GM12878 (cell line): ENCODE data around the gene RTP5. TPM values are rescaled to one million over a fixed set of nuclear protein-coding genes. Genes with fewer than 3 reads are reported as not detected.

Source experiments
- ATAC-seq: fragments of 200-7000 bp; cut with Tn5 transposase; 3 replicates; pipeline ENCODE4 v1.9.1; 2020; ENCODE audit warnings: mild to moderate bottlenecking, moderate library complexity
- BruUV-seq: library from RNA; stranded (reverse); fragments of 400-500 nt; replicated peaks from 2 replicates; lab custom pipeline; 2021; lab: Mats Ljungman, UMichigan
- CTCF ChIA-PET: fragments of 300-600 bp; sonication (Branson Sonifier 250); formaldehyde crosslinking; extraction: SDS; loops from one replicate; lab custom pipeline; 2021; ENCODE audit warnings: inconsistent platforms; lab: Yijun Ruan, JAX
- POLR2A ChIA-PET: fragments of 350-600 bp; formaldehyde crosslinking; extraction: SDS; loops from one replicate; lab custom pipeline; 2021; ENCODE audit warnings: inconsistent platforms; lab: Charles Lee
- RAD21 ChIA-PET: fragments of 300-600 bp; sonication (Branson Sonifier 250); formaldehyde crosslinking; loops from one replicate; lab custom pipeline; 2023; ENCODE audit warnings: antibody characterized with exemption; ENCODE audit not compliant: unreplicated experiment; lab: Charles Lee
- SMC1A ChIA-PET: fragments of 300-600 bp; sonication (Branson Sonifier 250); formaldehyde crosslinking; loops from one replicate; lab custom pipeline; 2023; ENCODE audit not compliant: unreplicated experiment, uncharacterized antibody; lab: Charles Lee
- DNase-seq: peaks from one replicate; pipeline ENCODE4 v3.0.0-alpha.2; 2011; ENCODE audit warnings: low read depth, low spot score
- FAIRE-seq: peaks from 3 replicates; lab custom pipeline; 2011; peaks lifted over from hg19 to GRCh38; lab: Jason Lieb, UNC
- H2AFZ ChIP-seq: 2 replicates; pipeline ENCODE4 v1.6.0; 2011; ENCODE audit warnings: low read depth, low read length, control low read depth; ENCODE audit not compliant: control insufficient read depth
- H3K27ac ChIP-seq: 2 replicates; pipeline ENCODE4 v1.5.1; 2011; ENCODE audit warnings: control low read depth; ENCODE audit not compliant: control insufficient read depth, insufficient read depth
- H3K27me3 ChIP-seq, 2 experiments: replicated peaks in 1 of 2; 2 replicates each; pipeline versions ENCODE4 v1.6.0 to v1.6.1; 2011; ENCODE audit warnings: low read length in 1 of 2; ENCODE audit not compliant: control insufficient read depth in 2 of 2, insufficient read depth in 2 of 2
- H3K36me3 ChIP-seq, 2 experiments: 2 replicates each; pipeline ENCODE4 v1.5.1; 2011; ENCODE audit warnings: low read length in 1 of 2; ENCODE audit not compliant: control insufficient read depth in 2 of 2, insufficient read depth in 2 of 2
- H3K4me1 ChIP-seq: 2 replicates; pipeline ENCODE4 v1.6.1; 2011; ENCODE audit warnings: mild to moderate bottlenecking, low read length, moderate library complexity, mixed read lengths; ENCODE audit not compliant: control insufficient read depth, insufficient read depth
- H3K4me2 ChIP-seq: 2 replicates; pipeline ENCODE4 v1.6.0; 2011; ENCODE audit warnings: control low read depth; ENCODE audit not compliant: control insufficient read depth, insufficient read depth
- H3K4me3 ChIP-seq: fragments of 200-600 bp; sonication (generic); 2 replicates; pipeline ENCODE4 v1.5.1; 2016
- H3K79me2 ChIP-seq: 2 replicates; pipeline ENCODE4 v1.6.0; 2011; ENCODE audit warnings: low read length; ENCODE audit not compliant: control insufficient read depth, insufficient read depth
- H3K9ac ChIP-seq: 2 replicates; pipeline ENCODE4 v1.8.0; 2011; ENCODE audit warnings: low read length, control low read depth, mixed read lengths; ENCODE audit not compliant: control insufficient read depth, insufficient read depth
- H3K9me3 ChIP-seq: replicated peaks from 3 replicates; pipeline ENCODE4 v1.5.1; 2011; ENCODE audit warnings: mild to moderate bottlenecking, low read length; ENCODE audit not compliant: control insufficient read depth, insufficient read depth
- H4K20me1 ChIP-seq: 2 replicates; pipeline ENCODE4 v1.6.0; 2011; ENCODE audit not compliant: control insufficient read depth, insufficient read depth
- BACH1 ChIP-seq: fragments of 450-650 bp; IDR thresholded peaks from 2 replicates; pipeline ENCODE4 v1.6.1; 2017; ENCODE audit warnings: mild to moderate bottlenecking, borderline replicate concordance
- GATAD2B ChIP-seq: fragments of 450-650 bp; conservative IDR thresholded peaks from 2 replicates; pipeline ENCODE4 v1.6.1; 2017; ENCODE audit warnings: low read depth, mild to moderate bottlenecking, moderate library complexity
- HCFC1 ChIP-seq: fragments of 150-350 bp; IDR thresholded peaks from 2 replicates; pipeline ENCODE4 v1.6.1; 2014; ENCODE audit warnings: low read length
- ZBED1 ChIP-seq: IDR thresholded peaks from 2 replicates; pipeline ENCODE4 v1.6.1; 2016; ENCODE audit warnings: borderline replicate concordance
- ZNF384 ChIP-seq: IDR thresholded peaks from 2 replicates; pipeline ENCODE4 v1.6.1; 2012; ENCODE audit warnings: low read depth, mild to moderate bottlenecking, low read length, improper control_type of control experiment, borderline replicate concordance
- WGBS: methylation state at CpG from one replicate; pipeline ENCODE4 v1.1.6; 2016; ENCODE audit warnings: low lambda C conversion rate; ENCODE audit not compliant: insufficient replicate concordance, insufficient coverage; ENCODE audit errors: missing lambda C conversion rate; 5-methylcytosine and 5-hydroxymethylcytosine counted together
- in situ Hi-C: fragments of 300-500 bp; cut with MboI; formaldehyde crosslinking; loops from 9 replicates; pipeline ENCODE4 v1.14.3; 2018; ENCODE audit warnings: mixed read lengths
- intact Hi-C: fragments of 100-400 bp; cut with micrococcal nuclease; formaldehyde crosslinking; loops from one replicate; pipeline ENCODE4 v1.14.2; 2022; ENCODE audit not compliant: unreplicated experiment
- polyA plus RNA-seq, 11 experiments: library from polyadenylated mRNA; depleted of rRNA in 4 of 11; unstranded in 6 of 11; stranded (reverse) in 5 of 11; fragments of >200 nt; fragmentation: Nextera tagmentation in 4 of 11; fragmentation: Illumina TruSeq in 1 of 11; extraction: Ambion mirVana in 4 of 11; extraction: Trizol in 1 of 11; gene quantifications; 1 replicate in 1 of 11; 2 replicates in 10 of 11; pipeline versions ENCODE4 v1.2.1 to v1.2.3, GENCODE V29; 2011 to 2016; ENCODE audit warnings: inconsistent platforms in 2 of 11, missing spikeins in 2 of 11, low read depth in 1 of 11
- total RNA-seq, 4 experiments: library from RNA; depleted of rRNA in 3 of 4; stranded (reverse); fragments of >200 nt in 3 of 4; fragmentation: Illumina TruSeq in 1 of 4; extraction: Trizol in 1 of 4; gene quantifications; 2 replicates each; pipeline versions ENCODE4 v1.2.1 to v1.2.3, GENCODE V29; 2013 to 2021
- TF ChIP-seq, protein P1 (sequence below): fragments of 450-650 bp; formaldehyde crosslinking; IDR thresholded peaks from 2 replicates; pipeline ENCODE4 v1.5.0; 2022; ENCODE audit warnings: mild to moderate bottlenecking, missing genetic modification characterization
- TF ChIP-seq, protein P2 (sequence below): IDR thresholded peaks from 2 replicates; pipeline ENCODE4 v1.6.1; 2011; ENCODE audit warnings: borderline replicate concordance, low read depth, mild to moderate bottlenecking, moderate library complexity, mixed read lengths, low read length; ENCODE audit not compliant: insufficient read depth; ENCODE audit errors: extremely low read length
- TF ChIP-seq, protein P3 (sequence below): fragments of 450-650 bp; IDR thresholded peaks from 2 replicates; pipeline ENCODE4 v1.6.1; 2017; ENCODE audit warnings: antibody characterized with exemption, mild to moderate bottlenecking, moderate library complexity
- TF ChIP-seq, protein P4 (sequence below): IDR thresholded peaks from 2 replicates; pipeline ENCODE4 v1.6.1; 2012; ENCODE audit warnings: low read depth, low read length, improper control_type of control experiment
- TF ChIP-seq, protein P5 (sequence below): IDR thresholded peaks from 2 replicates; pipeline ENCODE4 v1.6.1; 2012; ENCODE audit warnings: low read length, inconsistent platforms

The RTP5 gene
- total and polyA plus RNA-seq, 10 of the 15 experiments (the other 5 are each of a cell fraction or from before 2014, with no cell fraction given) = 0.05 TPM; not detected in 9

DNA sequence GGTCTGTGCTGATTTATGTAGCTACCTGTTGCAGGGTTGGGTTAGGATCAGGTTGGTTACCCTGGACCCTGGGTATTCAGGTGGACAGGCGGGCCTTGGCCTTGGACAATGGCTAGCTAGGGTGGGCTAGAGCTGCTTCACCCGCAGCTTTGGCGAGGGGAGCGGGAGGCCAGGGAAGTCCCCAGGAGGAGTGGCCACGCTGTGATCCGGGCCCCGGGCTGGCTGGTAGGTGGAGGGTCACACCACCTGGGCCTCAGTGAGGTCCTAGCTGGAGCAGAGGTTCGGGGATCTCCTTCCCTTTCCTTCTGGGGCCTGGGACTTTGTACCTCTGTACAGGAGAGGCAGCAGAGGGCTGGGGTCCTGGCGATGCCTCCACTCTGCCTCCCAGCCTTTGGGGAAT is 9.8 kb downstream of the RTP5 start:
- no peak overlapping the region for H3K4me2 ChIP-seq
- no peaks in the 10 kb centered on the region for H4K20me1 ChIP-seq
- H3K27me3 ChIP-seq = no peaks in the 10 kb centered on the region
- in situ Hi-C loops = loop anchor here (5.0 to 10.0 kb wide), 3 partner anchors 177 to 527 kb away; partner anchors contain the start of gene ING5
- CTCF ChIA-PET = interaction anchor here (0.9 to 3.0 kb wide), 22 partner anchors 12 to 1028 kb away, joined by 3 to 21 read pairs (median 4); partner anchors contain the start of genes DTYMK and ING5
- RAD21 ChIA-PET = interaction anchor here (1.0 to 1.8 kb wide), 5 partner anchors 11 to 801 kb away, joined by 3 to 5 read pairs (median 3); partner anchors contain the start of genes D2HGDH, DTYMK and RTP5
- H3K4me3 ChIP-seq = no peak overlapping the region
- intact Hi-C loops = no loop called here
- H3K4me1 ChIP-seq = peaks cover 6% of the 10 kb centered on the region
- FAIRE-seq = no peak
- SMC1A ChIA-PET = interaction anchor here (0.6 to 1.8 kb wide), 6 partner anchors 11 to 279 kb away, joined by 3 to 7 read pairs (median 6); no protein-coding TSS in a partner anchor
- no TSS peak for BruUV-seq
- no peaks in the 10 kb centered on the region for H3K36me3 ChIP-seq
- H3K79me2 ChIP-seq = no peaks in the 10 kb centered on the region
- POLR2A ChIA-PET = interaction anchor here (0.8 to 0.9 kb wide), 2 partner anchors 145 to 180 kb away, joined by 3 to 9 read pairs; partner anchors contain the start of gene D2HGDH
- no peak for DNase-seq
- H2AFZ ChIP-seq = no peak overlapping the region
- no peaks in the 10 kb centered on the region; the same call in 1 of the 3 replicates for H3K9me3 ChIP-seq
- 79% methylated on average over 9 of the region's 9 CpGs for WGBS
- no peak overlapping the region for H3K27ac ChIP-seq
- no peak overlapping the region for H3K9ac ChIP-seq
- no peak for ATAC-seq
- TF ChIP-seq, protein P1, sequence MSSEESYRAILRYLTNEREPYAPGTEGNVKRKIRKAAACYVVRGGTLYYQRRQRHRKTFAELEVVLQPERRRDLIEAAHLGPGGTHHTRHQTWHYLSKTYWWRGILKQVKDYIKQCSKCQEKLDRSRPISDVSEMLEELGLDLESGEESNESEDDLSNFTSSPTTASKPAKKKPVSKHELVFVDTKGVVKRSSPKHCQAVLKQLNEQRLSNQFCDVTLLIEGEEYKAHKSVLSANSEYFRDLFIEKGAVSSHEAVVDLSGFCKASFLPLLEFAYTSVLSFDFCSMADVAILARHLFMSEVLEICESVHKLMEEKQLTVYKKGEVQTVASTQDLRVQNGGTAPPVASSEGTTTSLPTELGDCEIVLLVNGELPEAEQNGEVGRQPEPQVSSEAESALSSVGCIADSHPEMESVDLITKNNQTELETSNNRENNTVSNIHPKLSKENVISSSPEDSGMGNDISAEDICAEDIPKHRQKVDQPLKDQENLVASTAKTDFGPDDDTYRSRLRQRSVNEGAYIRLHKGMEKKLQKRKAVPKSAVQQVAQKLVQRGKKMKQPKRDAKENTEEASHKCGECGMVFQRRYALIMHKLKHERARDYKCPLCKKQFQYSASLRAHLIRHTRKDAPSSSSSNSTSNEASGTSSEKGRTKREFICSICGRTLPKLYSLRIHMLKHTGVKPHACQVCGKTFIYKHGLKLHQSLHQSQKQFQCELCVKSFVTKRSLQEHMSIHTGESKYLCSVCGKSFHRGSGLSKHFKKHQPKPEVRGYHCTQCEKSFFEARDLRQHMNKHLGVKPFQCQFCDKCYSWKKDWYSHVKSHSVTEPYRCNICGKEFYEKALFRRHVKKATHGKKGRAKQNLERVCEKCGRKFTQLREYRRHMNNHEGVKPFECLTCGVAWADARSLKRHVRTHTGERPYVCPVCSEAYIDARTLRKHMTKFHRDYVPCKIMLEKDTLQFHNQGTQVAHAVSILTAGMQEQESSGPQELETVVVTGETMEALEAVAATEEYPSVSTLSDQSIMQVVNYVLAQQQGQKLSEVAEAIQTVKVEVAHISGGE (CRISPR knock-in tag) = no peak
- TF ChIP-seq HCFC1 (no peak), ZBED1 (no peak), BACH1 (no peak), GATAD2B (no peak), ZNF384 (no peak)
- TF ChIP-seq, protein P2, sequence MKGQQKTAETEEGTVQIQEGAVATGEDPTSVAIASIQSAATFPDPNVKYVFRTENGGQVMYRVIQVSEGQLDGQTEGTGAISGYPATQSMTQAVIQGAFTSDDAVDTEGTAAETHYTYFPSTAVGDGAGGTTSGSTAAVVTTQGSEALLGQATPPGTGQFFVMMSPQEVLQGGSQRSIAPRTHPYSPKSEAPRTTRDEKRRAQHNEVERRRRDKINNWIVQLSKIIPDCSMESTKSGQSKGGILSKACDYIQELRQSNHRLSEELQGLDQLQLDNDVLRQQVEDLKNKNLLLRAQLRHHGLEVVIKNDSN = no peak
- TF ChIP-seq, protein P3, sequence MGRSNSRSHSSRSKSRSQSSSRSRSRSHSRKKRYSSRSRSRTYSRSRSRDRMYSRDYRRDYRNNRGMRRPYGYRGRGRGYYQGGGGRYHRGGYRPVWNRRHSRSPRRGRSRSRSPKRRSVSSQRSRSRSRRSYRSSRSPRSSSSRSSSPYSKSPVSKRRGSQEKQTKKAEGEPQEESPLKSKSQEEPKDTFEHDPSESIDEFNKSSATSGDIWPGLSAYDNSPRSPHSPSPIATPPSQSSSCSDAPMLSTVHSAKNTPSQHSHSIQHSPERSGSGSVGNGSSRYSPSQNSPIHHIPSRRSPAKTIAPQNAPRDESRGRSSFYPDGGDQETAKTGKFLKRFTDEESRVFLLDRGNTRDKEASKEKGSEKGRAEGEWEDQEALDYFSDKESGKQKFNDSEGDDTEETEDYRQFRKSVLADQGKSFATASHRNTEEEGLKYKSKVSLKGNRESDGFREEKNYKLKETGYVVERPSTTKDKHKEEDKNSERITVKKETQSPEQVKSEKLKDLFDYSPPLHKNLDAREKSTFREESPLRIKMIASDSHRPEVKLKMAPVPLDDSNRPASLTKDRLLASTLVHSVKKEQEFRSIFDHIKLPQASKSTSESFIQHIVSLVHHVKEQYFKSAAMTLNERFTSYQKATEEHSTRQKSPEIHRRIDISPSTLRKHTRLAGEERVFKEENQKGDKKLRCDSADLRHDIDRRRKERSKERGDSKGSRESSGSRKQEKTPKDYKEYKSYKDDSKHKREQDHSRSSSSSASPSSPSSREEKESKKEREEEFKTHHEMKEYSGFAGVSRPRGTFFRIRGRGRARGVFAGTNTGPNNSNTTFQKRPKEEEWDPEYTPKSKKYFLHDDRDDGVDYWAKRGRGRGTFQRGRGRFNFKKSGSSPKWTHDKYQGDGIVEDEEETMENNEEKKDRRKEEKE = no peak
- TF ChIP-seq, protein P4, sequence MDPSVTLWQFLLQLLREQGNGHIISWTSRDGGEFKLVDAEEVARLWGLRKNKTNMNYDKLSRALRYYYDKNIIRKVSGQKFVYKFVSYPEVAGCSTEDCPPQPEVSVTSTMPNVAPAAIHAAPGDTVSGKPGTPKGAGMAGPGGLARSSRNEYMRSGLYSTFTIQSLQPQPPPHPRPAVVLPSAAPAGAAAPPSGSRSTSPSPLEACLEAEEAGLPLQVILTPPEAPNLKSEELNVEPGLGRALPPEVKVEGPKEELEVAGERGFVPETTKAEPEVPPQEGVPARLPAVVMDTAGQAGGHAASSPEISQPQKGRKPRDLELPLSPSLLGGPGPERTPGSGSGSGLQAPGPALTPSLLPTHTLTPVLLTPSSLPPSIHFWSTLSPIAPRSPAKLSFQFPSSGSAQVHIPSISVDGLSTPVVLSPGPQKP = no peak
- TF ChIP-seq, protein P5, sequence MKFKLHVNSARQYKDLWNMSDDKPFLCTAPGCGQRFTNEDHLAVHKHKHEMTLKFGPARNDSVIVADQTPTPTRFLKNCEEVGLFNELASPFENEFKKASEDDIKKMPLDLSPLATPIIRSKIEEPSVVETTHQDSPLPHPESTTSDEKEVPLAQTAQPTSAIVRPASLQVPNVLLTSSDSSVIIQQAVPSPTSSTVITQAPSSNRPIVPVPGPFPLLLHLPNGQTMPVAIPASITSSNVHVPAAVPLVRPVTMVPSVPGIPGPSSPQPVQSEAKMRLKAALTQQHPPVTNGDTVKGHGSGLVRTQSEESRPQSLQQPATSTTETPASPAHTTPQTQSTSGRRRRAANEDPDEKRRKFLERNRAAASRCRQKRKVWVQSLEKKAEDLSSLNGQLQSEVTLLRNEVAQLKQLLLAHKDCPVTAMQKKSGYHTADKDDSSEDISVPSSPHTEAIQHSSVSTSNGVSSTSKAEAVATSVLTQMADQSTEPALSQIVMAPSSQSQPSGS = no peak
